Measurements from ENCODE around the gene TNPO3.
"Not testable (repeated sequence)": the region's sequence is repeated elsewhere in the genome, so short reads cannot be mapped to it uniquely, and the experiment has no call there.

TNPO3 gene

DNA sequence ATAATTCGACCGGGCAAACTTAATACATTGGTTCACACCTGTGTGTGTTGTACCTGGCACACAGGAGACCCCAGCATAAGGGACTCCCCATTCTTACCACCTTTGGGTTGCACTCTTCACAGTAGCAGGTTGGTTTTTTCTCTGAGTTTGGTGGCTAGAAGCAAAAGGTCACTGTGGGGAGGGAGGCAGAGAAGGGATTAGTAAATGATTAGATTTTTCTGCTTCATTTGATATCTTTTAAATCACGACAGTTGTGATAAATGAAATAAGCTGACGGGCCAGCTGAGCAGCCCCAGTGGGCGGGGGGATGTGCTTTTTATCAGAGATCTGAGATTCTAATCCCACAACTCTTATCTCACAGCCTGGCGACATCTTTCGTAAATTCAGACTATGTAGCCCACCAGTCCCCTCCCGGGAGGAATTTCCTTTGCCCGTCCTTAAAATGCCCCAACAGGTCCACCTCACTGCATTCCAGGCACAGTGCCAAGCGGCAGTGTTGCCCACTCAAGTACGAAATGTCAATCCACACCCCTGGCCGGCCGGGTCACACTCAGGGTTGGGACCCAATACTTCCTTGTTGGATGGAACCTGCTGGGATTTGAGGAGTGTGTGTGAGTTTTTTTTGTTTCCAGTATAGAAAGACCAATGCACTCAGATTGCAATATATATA, 133.9 kb downstream of the TNPO3 start:
- no peak for DNase-seq

DNA sequence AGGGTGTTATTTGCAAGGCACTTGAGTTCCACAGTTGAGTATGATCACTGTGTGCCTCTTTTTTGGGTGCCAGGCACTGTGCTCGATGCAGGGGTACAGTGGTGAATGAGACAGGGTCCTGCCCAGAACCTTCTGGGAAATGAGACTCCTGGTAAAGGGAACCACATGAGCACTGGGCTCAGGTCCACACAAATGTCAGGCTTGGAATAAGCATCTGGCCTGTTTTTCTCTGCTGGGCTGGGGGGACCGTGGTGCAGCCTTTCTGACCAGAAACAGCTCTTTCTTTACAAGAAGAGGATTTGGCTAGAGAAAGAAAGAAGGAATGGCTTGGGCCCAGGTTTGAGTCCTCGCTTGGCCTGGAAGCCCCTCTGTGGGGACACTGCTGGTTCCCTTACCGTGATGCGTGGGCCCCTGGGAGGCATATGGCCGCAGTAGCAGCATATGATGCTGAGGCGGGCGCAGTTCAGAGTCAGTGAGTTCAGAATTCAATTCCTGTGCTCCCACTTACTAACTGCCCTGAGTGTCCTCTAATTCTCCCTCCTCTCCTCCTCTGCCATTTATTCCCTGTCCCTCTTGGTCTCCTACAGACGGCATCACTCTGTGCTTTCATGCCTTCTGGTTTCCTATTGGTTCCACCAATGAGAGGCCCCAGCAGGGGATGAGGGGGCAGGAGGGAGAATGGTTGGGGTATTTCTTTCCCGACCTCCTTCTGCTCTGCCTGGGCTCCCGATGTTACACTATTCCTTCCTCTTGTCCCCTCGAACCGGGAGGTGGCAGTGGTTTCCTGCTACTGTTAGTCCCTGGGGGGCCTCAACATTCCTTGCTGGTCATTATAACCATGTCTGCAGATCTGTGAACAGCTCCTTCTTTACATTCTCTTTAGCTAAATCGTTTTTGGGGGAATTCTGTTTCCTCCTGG, 134.8 kb downstream of the TNPO3 start:
- no peak for DNase-seq

DNA sequence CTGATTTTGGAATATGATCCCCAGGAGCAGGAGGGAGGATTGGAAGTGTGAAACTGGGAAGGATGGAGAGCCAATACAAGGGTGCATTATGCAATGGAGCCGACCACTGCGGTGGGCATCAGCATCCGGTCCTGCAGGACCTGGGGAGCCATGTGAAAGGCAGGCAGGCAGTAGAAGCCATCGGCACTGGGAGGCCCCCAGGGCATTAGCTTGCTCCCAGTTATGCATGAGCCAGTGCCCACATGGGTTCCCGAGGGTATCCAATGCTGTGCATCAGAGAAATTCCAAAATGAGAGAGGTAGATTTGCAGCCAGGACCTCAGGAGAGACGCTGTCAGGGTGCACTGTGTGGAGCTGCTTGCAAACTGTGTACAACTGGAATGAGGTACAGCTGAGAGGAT, 135.7 kb downstream of the TNPO3 start:
- DNase-seq: no peak

DNA sequence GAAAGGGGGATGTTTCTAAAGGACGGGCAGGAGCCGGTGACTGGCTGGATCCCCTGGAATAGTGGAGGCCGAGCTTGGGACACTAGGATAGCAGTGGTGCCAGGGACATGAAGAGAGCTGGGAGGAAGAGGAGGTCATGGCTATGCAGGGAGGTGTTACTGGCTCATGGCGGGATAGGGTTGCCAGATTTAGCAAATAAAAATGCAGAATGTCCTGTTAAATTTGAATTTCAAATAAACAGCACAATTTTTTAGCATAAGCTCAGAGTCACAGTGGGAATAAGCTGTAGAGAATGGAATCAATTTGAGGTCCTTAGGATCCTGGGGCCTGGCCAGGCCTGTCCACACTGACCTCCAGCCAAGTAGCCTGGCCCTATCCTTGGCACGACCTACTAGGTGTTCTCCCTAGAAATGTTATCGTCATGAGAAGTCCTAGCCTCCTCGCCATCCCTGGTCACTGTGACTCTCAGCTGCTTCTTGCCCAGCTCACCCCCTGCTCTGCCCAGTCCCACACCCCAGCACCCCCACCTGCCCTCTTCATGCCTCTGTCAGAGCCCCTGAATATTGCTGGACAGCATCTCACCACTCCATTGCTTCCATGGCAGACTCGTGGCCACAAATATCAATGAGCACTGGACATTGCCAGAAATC, 136.8 kb downstream of the TNPO3 start:
- DNase-seq: no peak

DNA sequence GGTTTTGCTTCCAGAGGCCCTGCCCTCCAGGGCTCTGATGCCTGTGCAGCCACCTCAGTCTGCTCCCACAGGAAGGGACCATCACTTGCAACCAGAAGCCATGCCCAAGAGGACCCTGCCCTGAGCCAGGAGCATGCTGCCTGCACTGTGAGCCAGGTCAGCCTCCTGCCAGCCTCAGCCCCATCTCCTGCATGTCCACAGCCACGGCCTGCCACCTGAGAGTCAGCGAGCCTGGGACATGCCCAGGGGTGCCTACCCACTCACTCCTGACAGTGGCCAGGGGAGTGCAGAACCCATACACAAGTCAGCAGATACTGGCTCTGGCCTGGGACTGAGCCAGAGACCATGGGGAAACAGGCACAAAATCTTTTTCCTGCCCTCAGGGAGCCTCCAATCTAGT, 137.8 kb downstream of the TNPO3 start:
- no peak for DNase-seq

DNA sequence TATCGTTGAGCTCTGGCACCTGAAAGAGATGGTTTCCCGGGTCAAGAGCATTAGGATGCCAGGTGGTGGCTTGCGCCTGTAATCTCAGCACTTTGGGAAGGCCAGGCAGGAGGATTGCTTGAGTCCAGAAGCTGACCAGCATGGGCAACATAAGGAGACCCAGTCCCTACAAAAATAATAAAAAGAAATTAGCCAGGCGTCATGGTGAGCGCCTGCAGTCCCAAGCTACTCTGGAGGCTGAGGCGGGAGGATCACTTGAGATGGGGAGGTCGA, 138.3 kb downstream of the TNPO3 start:
- DNase-seq: no peak

DNA sequence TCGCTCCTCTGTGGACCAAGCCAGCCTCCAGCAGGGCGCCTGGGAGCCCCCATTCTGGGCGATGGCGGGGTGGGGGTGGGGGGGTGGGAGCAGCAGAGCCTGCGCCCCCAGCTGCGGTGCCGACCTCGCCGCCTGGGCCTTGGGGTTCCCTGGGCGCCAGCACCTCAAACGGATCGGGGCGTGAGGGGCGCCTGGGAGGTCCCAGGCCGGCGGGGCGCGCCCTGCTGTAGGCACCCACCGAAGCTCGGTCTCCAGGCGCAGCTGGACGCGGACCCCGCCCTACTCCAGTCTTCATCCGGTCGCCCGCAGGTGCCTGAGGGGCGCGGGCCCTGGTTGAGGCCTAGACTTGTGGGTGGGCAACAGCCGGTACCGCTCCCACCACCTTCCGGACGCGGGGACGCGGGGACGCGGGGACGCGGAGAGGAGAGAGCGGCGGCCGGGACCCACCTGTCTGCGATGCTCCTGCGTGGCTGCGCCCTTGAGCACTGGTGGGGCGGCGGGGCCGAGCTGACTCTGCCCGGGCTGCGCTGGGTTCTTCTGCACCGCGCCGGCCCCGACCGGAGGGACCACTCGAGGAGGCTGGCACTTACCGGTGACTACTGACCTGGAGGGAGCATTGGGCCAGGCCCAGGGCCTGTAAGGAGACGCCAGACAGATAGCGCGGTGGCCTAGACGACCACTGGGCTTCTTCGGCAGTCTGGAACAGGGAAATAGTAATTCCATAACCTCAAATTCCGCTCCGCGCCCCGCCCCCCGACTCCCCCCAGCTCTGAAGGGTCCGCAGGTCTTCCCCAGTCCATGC, 138.9 kb downstream of the TNPO3 start:
- no peak for DNase-seq

DNA sequence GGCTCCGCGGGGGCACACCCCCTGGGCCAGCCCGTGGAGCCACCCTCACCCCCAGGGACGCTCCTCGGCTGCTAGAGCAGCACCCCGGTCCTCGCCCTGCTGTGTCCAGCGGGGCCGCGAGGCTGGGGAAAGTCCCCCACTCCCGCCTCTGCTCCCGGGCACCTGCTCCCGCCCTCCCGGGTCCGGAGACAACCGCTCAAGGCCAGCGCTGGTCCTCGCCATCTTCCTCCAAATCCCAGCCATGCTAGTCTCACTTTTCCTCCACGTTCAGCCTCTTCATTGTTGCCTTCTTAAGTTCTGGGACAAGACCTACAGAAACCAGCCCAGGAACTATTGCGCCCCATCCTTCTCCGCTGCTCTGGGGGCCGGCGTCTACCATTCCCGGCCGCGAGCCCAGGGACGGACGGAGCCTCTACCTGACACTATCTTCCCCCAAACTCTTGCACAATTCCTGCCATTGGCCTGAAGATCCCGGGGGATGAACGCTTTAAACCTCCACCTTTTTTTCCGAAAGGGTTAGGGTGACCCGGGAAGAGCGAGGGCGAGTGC, 139.6 kb downstream of the TNPO3 start:
- DNase-seq: no peak

DNA sequence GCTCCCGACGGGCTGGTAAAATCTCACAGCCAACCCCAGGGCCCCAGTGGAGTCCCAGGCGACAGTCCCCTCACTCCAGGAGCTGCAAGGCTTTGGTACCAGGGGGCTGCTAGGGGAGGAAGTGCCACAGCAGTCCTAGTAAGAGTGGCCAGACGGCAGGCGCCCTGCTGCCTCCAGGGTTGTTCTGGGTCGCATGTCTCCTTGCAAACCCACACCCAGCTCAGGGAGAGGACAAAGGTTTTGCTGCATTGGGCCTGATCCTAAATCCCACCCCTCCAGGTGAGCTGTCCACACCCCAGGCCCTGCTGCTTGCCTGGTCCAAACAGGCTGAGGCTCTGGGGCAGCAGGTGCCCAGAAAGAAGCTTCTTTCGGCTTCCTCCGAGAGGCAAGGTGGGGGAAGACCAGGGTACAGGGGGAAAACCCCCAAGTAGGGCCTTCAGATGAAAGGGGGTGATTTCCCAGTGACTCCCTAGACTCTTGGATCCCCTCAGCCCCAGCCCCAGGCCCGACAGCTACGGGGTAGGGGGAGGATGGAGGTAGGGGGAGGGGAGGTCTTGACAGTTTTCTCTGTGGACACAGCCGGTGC, 140.3 kb downstream of the TNPO3 start:
- DNase-seq: no peak

DNA sequence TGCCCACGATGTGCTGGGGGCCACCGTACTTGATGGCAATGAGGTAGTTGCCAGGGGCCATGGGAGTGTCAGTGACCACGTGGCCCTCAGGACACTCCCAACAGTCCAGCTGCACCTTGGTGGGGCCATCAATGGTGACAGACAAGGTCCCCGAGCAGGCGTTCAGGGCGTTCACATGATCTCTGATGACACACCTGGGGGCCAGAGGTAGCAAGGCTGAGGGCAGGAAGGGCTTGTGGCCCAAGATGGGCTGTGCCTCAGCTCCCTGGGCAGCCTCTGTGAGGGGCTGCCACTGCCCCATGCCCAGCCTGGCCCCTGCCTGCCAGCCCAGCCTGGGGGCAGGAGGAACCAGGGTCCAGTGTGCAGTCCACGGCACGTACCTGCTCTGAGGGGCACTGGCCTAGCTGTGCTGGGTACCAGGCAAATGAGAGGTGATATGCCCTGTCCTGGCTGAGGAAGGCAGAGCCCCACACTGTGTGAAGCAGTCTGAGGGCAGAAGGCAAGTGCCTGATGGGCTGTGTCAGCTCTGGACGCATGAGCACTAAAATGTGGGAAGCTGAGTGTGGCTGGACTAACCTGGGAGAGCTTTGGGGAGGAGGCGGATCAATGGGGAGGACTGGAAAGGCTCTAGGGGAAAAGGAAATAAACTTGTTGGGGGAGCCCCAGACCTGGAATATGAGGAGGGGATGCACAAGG, 140.9 kb downstream of the TNPO3 start:
- DNase-seq: no peak

DNA sequence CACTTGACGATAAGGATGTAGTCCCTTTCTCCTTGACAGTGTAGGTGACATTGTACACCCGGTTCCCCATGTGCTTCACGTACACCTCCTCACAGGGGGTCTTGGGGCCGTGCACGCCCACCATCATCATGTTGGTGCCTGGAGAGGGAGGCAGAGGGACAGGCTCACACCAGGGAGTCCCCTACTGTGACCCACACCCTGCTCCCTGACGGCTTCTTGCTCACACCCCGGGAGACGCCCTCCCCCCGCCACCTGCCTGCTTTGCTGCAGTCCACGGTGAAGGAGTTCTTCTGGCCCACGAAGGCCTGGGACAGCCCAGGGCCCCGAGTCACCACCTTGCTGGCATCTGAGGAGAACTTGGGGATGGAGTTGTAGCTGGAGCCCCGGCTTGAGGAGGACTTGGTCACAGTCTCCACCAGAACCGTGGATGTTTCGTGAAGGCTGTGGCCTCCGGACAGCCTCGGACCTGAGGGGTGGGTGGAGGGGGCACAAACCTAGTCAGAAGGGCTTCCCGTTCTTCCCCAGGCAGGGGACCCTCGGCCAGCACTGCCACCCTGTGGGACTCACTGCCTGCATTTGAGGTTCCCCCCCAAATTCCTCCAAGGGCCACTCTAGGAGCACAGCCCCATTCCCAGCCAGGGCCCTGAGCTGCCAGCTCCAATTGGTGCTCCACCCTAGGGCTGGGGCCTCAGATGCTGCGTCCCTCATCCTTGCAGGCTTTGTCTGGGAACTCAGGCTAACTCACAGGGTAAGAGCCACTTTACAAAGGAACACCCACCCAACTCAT, 142.0 kb downstream of the TNPO3 start:
- DNase-seq: not testable (repeated sequence)

DNA sequence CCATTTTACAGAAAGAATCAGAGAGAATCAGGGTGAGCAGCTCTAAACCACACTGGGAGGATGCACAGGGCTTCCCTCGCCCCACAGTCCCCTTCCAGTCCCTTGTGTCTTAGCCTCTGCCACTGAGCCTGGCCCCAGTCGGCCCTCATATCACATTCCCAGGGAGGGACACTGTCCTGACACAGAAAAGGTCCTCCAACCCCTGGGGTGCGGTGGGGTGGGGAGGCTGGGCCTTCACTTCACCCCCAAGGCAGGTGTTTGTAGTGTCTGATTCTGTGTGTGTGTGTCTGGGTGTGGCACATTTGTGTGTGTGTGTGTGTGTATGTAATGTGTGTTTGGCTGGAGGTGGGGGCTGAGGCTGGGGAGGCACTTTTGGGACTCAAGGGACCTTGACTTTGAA, 142.6 kb downstream of the TNPO3 start:
- DNase-seq: no peak

DNA sequence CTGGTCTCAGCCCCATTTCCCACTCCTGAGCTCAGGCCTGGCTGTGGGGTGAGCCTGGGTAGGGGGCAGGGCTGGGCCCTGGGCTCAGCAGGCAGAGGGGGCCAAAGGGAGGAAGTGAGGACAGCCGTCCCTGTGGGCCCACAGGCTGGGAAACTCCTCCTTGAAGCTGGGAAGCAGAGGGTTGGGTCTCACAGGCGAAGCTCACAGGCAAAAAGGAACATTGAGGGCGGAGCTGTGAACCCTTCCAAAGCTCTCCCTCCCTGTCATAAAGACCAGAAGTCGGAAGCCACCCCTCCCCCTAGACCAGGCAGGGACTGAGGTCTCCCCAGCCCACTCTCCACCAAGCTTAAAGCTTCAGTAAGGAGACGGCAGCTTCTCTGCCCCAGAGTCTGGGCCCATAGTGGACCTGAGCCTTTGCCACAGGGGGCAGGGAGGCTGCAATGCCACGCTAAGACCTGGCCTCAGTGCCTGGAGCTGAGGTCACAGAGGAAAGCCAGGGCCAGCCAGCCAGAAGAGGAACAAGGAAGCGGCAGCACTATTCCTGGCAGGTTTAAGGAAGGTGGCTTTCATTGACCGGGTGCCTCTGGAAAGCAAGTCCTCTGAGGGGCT, 143.4 kb downstream of the TNPO3 start:
- no peak for DNase-seq

DNA sequence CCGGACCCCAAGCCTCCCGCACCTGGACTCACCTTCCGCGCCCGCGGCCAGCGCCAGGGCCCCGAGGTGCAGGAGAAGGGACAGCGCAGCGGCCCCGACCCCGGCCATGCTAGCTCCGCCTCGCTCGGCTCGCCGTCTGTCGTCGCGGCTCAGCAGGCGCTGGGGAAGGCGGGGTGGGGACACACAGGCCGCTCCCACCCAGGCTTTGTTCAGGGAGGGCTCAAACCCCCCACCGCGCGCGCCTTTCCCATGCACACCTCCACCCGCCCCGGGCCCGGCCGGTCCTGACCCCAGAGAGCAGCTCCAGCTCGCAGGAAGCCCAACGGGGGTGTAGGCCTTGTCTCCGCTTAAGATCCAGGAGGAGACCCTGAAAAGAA, 144.4 kb downstream of the TNPO3 start, which contains the start of gene KCP:
TSS of gene KCP (minus strand) at position 141 of the 377 bp plus-strand sequence. CDS start at position 108, 33 bp downstream.
- DNase-seq: no peak

DNA sequence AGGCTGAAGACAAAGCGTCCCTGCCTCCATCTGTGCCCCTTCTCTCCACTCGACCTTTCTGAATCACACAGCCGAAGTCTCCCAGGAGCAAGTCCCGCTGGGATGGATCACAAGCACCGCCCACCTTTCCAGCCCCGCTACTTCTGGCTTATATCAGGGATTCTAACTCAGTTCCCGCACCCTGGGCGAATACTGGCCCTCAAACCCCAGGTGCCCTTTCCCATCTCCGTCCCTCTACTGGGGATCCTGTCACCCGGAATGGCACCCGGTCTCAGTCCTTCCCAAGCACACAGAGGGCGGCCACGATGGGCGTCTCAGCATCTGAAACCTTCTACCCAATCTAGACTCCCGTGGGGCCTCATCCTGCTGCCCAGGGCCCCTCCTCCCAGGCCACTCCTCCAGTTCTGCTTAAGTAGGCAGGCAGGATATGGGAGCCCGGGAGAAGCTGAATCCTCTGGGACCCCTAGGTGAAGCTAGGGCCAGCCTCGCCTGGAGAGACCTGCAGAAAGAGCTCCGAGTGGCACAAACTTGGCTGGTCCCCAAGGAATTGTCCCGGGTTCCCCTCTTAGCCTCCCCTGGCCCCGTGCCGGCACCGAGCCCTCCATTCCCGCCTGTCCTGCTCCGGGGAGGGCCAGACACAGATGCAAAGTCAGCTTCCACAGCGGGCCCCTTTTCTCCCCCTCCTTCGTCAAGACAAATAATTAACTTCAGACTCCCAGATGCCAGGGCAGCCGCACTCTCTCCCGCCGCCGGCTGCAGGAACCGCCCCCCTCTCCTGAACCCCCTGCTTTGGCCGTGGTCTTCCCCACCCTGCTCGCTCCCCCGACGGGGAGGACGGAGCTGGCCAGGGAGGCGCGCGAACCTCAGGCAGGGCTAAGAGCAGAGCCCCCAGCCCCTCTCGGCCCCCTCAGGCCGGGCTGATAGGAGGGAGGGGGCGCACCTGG, 145.0 kb downstream of the TNPO3 start:
- no peak for DNase-seq

DNA sequence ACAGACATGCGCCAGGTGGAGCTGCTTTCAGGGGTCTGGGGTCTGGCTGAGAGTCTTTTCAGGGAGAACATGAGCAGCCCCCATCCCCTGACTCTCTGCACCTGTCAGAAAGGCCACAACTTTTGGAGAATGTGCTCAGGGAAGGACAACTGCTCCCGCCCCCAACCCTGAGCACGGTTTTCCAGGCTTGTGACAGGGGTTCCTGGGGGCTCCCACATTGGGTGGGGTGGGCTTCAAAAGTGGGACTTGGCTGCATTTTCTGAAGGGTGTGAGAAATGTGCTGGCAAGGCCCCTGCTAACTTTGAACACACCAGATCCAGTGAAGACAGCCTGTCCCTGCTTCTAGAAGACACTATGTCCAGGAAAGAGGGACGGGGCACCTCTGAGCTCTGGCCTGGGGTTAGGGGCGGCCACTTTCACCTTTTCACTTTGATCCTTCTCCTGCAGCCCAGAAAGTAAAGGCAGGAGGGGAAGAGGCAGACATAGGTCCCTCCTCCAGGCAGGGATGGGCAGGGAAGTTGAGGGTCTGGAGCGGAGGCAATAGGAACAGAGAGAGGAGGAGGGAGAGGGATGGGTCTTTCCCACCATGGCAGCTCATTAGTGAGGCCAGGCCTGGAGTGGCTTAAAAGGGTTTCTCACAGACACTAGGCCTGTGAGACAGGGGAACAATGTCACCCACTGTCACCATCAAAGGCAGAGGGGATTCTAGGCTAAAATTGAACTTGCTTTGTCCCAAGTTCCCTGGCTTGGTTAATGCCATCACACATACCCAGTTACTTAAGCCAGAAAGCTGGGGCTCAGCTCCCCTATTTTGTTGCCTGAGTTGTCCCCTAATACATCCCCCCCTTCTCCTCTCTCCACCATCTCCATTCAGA, 145.9 kb downstream of the TNPO3 start:
- DNase-seq: no peak

DNA sequence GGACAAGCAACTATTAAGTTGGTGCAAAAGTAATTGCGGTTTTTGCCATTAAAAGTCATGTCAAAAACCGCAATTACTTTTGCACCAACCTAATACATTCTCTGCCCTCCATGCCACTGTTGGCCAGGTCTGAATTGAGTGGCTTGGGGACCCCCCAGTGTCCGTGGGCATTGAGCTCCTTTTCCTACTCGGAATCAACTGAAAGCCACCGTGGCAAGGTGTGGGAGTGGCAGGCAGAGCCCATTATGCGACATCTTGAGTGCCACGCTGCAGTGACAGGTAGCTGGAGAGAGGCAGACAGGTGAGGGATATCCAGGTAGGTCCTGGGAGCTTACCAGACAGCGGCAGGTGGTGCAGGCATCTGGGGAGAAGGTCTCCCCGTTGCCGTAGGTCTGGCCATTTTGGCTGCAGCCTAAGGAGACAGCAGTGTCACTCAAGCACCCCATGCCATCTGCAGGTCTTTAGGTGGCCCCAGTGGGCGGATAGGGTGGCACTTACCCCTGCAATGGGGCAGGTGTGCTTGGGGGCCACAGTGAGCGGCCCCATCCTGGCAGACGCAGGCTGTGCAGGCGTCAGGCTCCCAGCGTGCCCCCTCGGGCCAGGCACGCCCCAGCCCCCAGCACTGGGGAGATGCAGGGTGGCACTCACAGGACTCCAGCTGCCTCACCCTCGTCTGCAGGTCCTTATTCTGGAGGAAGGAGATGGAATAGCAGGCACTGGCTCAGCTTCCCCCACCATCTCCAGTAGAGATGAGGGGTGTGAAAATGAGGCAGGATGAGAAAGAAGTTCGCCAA, 147.9 kb downstream of the TNPO3 start:
- DNase-seq: no peak
